DMS53 treated with DMSO at 0.1 percent for 48 hours (cell line): Measurements from ENCODE around the gene WDR26.
"Not testable (repeated sequence)": the region's sequence is repeated elsewhere in the genome, so short reads cannot be mapped to it uniquely, and the experiment has no call there.

Experiments
- DNase-seq: peaks from one replicate; lab custom pipeline; 2025; ENCODE audit not compliant: unreplicated experiment; lab: John Stamatoyannopoulos, UW

The WDR26 gene

DNA sequence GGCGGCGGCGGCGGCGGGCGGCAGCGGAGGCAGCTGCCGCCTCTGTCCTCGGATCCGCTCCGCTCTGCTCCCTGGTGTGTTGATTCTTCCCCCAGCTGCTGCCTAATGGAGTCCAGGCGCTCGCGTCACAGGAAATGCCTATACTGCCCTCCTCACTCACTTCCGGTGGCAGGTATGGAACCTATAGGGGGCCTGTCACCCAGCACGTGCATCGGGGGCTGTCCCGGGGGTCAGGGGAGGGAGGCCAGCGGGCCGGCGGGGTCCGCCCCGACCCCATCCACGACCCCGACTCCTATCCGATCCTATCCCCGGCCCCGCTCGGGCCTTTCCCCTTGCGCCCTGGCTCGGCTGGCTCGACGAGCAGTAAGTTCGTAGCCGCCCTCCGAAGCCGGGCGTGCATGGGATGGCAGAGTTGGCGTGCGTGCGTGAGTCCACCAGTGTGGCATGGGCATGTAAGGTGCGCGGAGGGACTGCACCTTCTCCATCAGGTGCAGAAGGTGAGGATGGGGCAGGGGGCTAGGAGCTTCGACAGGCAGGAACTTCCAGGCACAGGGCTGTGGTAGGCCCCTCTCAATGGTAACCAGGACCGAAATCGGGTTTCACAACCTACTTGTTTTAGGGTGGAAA is at the start of gene WDR26:
Gene WDR26 (minus strand): TSS at position 107 of the 627 bp plus-strand sequence.
- peak; percentile 72 for DNase-seq

DNA sequence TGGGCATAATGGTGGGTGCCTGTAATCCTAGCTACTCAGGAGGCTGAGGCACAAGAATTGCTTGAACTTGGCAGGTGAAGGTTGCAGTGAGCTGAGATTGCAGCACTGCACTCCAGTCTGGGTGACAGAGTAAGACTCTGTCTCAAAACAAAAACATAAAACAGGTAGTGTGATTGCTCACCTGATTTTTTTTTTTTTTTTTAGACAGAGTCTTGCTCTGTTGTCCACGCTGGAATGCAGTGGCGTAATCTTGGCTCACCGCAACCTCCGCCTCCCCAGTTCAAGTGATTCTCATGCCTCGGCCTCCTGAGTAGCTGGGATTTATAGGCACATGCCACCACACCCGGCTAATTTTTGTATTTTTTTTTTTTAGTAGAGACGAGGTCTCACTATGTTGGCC is 48.6 kb upstream of the WDR26 start:
- not testable (repeated sequence) for DNase-seq

GRCh38 chr1:224482619-224483018 is 48.0 kb upstream of the WDR26 start:
- no peak for DNase-seq

GRCh38 chr1:224481601-224482000 is 47.0 kb upstream of the WDR26 start:
- no peak for DNase-seq

DNA sequence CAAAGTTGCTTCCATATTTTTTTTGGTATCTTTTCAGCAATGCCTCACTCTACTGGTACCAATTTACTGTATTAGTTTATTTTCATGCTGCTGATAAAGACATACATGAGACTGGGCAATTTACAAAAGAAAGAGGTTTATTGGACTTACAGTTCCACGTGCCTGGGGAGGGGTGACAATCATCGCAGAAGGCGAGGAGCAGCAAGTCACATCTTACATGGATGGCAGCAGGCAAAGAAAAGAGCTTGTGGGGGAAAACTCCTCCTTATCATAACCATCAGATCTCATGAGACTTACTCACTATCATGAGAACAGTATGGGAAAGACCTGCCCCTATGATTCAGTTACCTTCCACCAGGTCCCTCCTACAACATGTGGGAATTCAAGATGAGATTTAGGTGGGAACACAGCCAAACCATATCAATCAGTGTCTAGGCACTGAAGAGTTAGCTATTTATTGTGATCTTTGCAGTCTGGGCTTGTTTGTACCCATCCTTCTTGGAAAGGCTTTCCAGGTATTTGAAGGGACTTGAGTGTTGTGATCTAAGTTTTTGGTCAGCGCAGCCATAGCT is 46.4 kb upstream of the WDR26 start:
- not testable (repeated sequence) for DNase-seq

DNA sequence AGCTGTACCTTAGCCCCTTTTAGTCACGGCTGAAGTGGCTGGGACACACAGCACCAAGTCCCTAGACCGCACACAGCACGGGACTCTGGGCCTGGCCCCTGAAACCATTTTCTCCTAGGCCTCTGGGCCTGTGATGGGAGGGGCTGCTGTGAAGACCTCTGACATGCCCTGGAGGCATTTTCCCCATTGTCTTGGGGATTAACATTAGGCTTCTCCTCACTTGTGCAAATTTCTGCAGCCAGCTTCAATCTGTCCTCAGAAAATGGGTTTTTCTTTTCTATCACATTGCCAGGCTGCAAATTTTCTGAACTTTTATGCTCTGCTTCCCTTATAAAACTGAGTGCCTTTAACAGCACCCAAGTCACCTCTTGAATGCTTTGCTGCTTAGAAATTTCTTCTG is 45.6 kb upstream of the WDR26 start:
- not testable (repeated sequence) for DNase-seq

DNA sequence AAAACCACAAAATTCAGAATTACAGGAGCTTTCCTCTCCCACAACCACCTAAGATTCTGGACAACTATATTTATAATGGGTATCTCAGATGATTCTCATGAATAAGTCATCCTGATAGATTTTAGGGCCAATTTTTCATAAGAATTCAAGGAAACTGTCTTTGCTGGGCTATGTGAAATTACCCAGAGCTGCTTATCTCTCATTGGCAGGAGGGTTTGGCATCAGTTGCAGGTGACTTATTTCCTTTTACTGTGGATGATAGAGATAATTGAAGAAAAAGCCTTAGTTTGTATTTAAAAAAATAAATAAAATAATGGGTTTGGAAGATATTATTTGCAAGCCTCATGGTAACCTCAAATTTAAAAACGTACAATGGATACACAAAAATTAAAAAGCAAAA is 38.2 kb upstream of the WDR26 start:
- DNase-seq = no peak

DNA sequence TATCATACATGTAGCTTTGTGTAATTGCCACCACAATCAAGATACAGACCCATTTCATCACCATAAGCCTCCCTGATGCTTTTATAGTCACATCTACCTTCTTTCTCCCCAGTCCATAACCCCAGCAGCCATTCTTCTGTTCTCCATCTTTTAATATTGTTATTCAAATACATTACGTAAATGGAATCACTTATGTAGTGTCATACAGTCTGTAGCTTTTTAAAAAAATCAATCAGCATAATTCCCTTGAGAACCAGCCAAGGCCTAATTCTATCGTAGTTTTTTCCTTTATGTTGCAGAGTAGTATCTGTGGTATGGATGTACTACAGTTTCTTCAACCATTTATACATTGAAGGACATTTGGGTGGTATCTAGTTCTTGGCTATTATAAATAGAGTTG is 31.6 kb upstream of the WDR26 start:
- DNase-seq = no peak

- DNase-seq = no peak
Observed at GRCh38 chr1:224459966-224460365, 25.4 kb upstream of the WDR26 start.

- DNase-seq = no peak
Observed at GRCh38 chr1:224458996-224459395, 24.4 kb upstream of the WDR26 start.

DNA sequence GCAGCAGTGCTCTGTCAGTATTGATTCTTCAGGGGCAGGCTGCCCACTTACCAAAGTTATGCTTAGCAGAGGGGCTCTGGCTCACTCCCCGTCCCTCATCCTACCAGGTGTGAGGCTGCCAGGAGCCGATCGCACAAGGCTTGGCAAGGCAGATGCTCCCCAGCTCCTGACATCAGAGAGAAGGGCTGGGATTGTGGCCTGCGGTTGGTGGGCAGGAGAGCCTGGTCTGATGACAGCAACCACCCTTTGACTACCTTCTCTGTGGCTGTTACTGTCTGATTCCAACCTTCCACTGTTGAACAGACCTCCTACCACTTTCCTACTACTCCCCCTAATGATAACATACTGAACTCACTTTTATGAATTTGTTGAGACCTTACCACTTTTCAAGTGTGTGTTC is 23.7 kb upstream of the WDR26 start:
- no peak for DNase-seq

DNA sequence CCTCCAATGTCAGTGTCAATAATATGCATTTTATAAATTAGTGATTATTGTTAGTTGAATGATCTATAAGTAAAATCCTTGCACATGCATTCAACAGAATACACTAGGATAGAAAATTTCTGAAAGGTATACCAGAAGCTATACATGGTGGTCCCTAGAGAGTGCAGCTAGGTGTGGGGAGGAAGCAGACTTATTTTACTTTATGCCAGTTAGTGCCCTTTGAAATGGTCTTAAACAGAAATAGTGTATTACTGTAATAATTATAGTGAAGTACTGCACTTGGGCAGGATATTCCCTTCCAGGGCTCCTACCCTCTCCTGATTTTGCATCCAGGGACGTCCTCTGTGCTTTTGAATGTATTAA is 23.2 kb upstream of the WDR26 start:
- DNase-seq = no peak

DNA sequence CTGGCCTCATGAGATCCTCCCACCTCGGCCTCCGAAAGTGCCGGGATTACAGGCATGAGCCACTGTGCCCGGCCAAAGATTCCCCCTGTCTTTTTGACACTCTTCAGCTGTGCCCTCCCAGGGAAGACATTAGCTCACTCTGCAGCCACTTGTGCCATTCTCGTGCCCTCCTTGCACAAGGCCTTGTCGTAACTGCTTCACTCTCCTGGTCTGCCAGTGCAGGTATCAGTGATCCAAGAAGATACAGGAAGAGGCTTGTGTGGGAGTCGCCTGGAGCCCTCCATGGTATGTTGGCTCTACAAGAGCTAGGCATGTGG is 22.0 kb upstream of the WDR26 start:
- DNase-seq = no peak

GRCh38 chr1:224454402-224455055 is 19.9 kb upstream of the WDR26 start:
- DNase-seq = peak; percentile 92

GRCh38 chr1:224450561-224451350 is 16.2 kb upstream of the WDR26 start:
- no peak for DNase-seq

DNA sequence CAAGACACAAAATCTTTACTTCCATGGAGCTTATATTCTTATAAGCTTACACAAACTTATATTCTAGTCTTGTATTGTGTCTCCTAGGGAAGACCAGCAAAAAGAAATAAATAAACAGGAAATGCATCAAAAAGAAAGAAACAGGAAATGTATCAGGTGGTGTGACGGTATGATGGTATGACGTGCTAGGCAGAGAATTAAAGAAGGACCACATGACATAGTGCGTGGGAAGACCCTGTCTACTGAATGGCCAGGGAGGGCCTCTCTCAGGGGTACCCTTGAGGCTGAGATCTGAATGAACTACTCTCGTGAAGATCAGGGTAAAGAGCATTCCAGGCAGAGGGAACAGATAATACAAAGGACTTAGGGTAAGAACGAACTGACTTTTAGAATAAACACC is 15.6 kb upstream of the WDR26 start:
- DNase-seq = no peak

- no peak for DNase-seq
Observed at GRCh38 chr1:224448453-224449017, 13.9 kb upstream of the WDR26 start.

DNA sequence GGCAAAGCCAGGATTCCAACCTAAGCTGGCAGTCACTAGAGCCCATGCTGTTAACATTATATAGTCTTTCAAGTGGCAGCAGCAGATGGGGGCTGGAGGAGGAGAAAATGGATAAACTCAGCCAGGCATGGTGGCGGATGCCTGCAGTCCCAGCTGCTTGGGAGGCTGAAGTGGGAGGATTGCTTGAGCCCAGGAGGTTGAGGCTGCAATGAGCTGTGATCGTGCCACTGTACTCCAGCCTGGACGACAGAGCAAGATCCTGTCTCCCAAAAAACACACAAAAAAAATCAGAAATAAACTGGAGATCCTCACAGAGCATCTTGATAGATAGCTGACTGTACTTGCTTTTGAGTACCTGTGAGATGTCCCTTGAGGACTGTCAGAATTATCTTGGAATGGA is 13.4 kb upstream of the WDR26 start:
- DNase-seq = no peak

- no peak for DNase-seq
Observed at GRCh38 chr1:224447251-224447650, 12.7 kb upstream of the WDR26 start.

- DNase-seq = no peak
Observed at GRCh38 chr1:224438989-224439388, 4.4 kb upstream of the WDR26 start.

- peak; percentile 44 for DNase-seq
Observed at GRCh38 chr1:224435999-224436398, 1.4 kb upstream of the WDR26 start.

DNA sequence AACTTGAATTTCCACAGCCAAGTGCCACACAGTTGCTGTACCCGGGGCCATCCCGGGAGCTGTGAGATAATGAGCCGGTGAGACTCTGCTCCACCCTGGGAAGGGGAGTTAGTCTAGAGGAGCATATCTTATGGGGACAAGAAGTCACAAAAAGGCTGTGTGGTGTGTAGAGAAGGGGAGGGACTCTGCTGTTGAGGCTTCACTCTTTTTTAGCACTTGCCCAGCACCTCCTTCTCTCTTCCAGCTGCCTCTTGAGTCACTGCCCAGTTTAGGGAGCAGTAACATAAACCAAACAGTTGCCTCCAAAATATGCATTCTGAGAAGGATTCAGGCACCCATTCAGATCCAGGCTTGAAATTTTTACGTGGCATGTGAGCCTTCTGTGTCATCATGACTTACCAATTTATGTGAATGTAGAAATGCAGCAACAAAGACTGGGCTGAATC is 744 bp upstream of the WDR26 start:
- DNase-seq = no peak
